ENCODE results near the gene SNRNP48. TPM values are rescaled to one million over a fixed set of nuclear protein-coding genes. Genes with fewer than 3 reads are reported as not detected.

The SNRNP48 gene
- total RNA-seq, 1 donor from 2014 or later = 13.3 TPM

DNA sequence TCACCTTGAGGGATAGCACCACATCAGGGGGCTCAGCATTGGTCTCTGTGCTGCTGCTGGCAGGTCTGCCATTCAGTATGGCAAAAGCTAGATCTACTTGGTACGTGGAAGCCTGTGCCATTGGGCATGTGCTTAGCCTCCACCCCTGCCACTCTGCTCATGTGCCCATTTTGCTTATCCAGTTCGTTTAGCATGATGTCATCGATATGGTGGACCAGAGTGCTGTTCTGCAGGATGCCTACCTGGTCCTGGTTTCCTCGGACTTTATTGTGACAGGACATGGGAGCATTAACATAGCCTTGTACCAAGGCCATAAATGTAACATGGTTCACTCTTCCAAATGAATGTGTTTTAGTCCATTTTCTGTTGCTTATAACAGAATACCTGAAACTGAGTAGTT lies 68.5 kb downstream of the SNRNP48 start:
- H3K4me3 Mint-ChIP-seq (ENCODE audit: unreplicated experiment) = no peak overlapping the region
- H3K27me3 Mint-ChIP-seq (ENCODE audit: unreplicated experiment) = peaks cover 10% of the 10 kb centered on the region
- no peaks in the 10 kb centered on the region for H3K9me3 Mint-ChIP-seq (ENCODE audit: unreplicated experiment)
- TF ChIP-seq, protein P1, sequence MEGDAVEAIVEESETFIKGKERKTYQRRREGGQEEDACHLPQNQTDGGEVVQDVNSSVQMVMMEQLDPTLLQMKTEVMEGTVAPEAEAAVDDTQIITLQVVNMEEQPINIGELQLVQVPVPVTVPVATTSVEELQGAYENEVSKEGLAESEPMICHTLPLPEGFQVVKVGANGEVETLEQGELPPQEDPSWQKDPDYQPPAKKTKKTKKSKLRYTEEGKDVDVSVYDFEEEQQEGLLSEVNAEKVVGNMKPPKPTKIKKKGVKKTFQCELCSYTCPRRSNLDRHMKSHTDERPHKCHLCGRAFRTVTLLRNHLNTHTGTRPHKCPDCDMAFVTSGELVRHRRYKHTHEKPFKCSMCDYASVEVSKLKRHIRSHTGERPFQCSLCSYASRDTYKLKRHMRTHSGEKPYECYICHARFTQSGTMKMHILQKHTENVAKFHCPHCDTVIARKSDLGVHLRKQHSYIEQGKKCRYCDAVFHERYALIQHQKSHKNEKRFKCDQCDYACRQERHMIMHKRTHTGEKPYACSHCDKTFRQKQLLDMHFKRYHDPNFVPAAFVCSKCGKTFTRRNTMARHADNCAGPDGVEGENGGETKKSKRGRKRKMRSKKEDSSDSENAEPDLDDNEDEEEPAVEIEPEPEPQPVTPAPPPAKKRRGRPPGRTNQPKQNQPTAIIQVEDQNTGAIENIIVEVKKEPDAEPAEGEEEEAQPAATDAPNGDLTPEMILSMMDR (IDR thresholded peaks at IDR 0.05; ENCODE audit: unreplicated experiment) = no peak
- no peaks in the 10 kb centered on the region for H3K4me1 Mint-ChIP-seq (ENCODE audit: unreplicated experiment)
- no peak for DNase-seq (ENCODE audit: low spot score)
- H3K27ac Mint-ChIP-seq (ENCODE audit: unreplicated experiment) = no peak overlapping the region
- H3K36me3 Mint-ChIP-seq (ENCODE audit: low read depth, unreplicated experiment) = no peaks in the 10 kb centered on the region

DNA sequence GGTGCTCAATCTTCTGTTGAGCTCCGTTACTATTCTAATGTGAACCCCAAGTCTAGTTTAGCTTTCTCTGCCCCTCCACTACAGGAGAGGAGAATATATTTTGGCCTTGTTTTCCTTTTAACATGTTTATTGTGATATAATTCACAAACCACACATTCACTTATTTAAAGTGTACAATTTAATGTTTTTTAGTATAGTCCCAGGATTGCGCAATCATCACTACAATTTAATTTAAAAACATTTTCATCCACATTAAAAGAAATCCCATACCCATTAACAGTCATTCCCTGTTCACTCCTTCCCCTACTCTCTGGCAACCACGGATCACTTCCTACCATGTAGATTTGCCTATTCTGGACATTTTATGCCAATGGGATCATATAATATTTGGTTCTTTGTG lies 71.4 kb downstream of the SNRNP48 start:
- no peaks in the 10 kb centered on the region for H3K36me3 Mint-ChIP-seq (ENCODE audit: low read depth, unreplicated experiment)
- DNase-seq (ENCODE audit: low spot score) = no peak
- TF ChIP-seq, protein P1 (IDR thresholded peaks at IDR 0.05; ENCODE audit: unreplicated experiment) = no peak
- no peak overlapping the region for H3K4me3 Mint-ChIP-seq (ENCODE audit: unreplicated experiment)
- no peak overlapping the region for H3K27ac Mint-ChIP-seq (ENCODE audit: unreplicated experiment)
- peaks cover 7% of the 10 kb centered on the region for H3K27me3 Mint-ChIP-seq (ENCODE audit: unreplicated experiment)
- H3K9me3 Mint-ChIP-seq (ENCODE audit: unreplicated experiment) = no peaks in the 10 kb centered on the region
- H3K4me1 Mint-ChIP-seq (ENCODE audit: unreplicated experiment) = no peaks in the 10 kb centered on the region

Other genes with a start within 250 kb of the SNRNP48 start
- not detected for gene CAGE1, start 200.5 kb upstream of the SNRNP48 start, total RNA-seq (ENCODE audit: unreplicated experiment)
- 12.6 TPM for gene RIOK1, start 200.4 kb upstream of the SNRNP48 start, total RNA-seq (ENCODE audit: unreplicated experiment)
- 109 TPM for gene DSP, start 48.5 kb upstream of the SNRNP48 start, total RNA-seq (ENCODE audit: unreplicated experiment)
- gene BMP6, start 135.9 kb downstream of the SNRNP48 start, total RNA-seq (ENCODE audit: unreplicated experiment) = 0.97 TPM